K562 (cell line): ENCODE measurements around the gene DBI. TPM values are rescaled to one million over a fixed set of nuclear protein-coding genes. Genes with fewer than 3 reads are reported as not detected.

Source experiments
- ATF7 ChIP-seq: fragments of 450-650 bp; IDR thresholded peaks from 2 replicates; pipeline ENCODE4 v1.7.1; 2014; ENCODE audit warnings: mild to moderate bottlenecking, moderate library complexity
- CHD4 ChIP-seq: fragments of 200-600 bp; sonication (generic); IDR thresholded peaks from 3 replicates; pipeline ENCODE4 v1.6.1; 2012; ENCODE audit warnings: low read depth, mild to moderate bottlenecking, mixed read lengths, low read length, inconsistent platforms; ENCODE audit not compliant: insufficient read depth, insufficient replicate concordance, poor library complexity, severe bottlenecking
- CXXC5 ChIP-seq: fragments of 250-450 bp; sonication (Bioruptor Pico); IDR thresholded peaks from 2 replicates; pipeline ENCODE4 v1.8.0; 2022; ENCODE audit warnings: inconsistent platforms, mild to moderate bottlenecking, moderate library complexity
- E2F5 ChIP-seq: sonication (generic); formaldehyde crosslinking; IDR thresholded peaks from 2 replicates; pipeline ENCODE4 v1.8.0; 2022; ENCODE audit warnings: mild to moderate bottlenecking, missing genetic modification reagents
- ETS2 ChIP-seq: IDR thresholded peaks from 2 replicates; pipeline ENCODE4 v1.6.1; 2016; ENCODE audit warnings: borderline replicate concordance, missing genetic modification characterization, mild to moderate bottlenecking, moderate library complexity, missing compliant biosample characterization; ENCODE audit not compliant: poor library complexity, severe bottlenecking
- GTF2E2 ChIP-seq: fragments of 200-800 bp; sonication (Bioruptor generic); IDR thresholded peaks from 2 replicates; pipeline ENCODE4 v1.6.1; 2016; ENCODE audit warnings: missing genetic modification characterization, missing compliant biosample characterization
- HES1 ChIP-seq: fragments of 450-650 bp; IDR thresholded peaks from 2 replicates; pipeline ENCODE4 v1.6.1; 2016; ENCODE audit warnings: low read depth, mild to moderate bottlenecking, moderate library complexity
- ID3 ChIP-seq, 2 experiments: fragments of 250-450 bp in 1 of 2; fragments of 450-650 bp in 1 of 2; sonication (Bioruptor Pico) in 1 of 2; IDR thresholded peaks; 2 replicates each; pipeline versions ENCODE4 v1.6.1 to v1.8.0; 2016 to 2021; ENCODE audit warnings: mild to moderate bottlenecking in 2 of 2, moderate library complexity in 2 of 2, missing compliant biosample characterization in 1 of 2, missing genetic modification characterization in 1 of 2
- KDM1A ChIP-seq, 2 experiments: fragments of 450-650 bp; IDR thresholded peaks; 2 replicates each; pipeline ENCODE4 v1.6.1; 2016; ENCODE audit warnings: mild to moderate bottlenecking in 2 of 2
- MAZ ChIP-seq, 2 experiments: fragments of 450-650 bp in 1 of 2; sonication (generic) in 1 of 2; formaldehyde crosslinking; IDR thresholded peaks in 1 of 2; conservative IDR thresholded peaks in 1 of 2; 2 replicates each; pipeline versions ENCODE4 v1.4.0 to v1.5.0; 2020; ENCODE audit warnings: mild to moderate bottlenecking in 1 of 2, missing genetic modification reagents in 1 of 2
- RBM22 ChIP-seq: fragments of 200-400 bp; formaldehyde crosslinking; IDR thresholded peaks from 2 replicates; pipeline ENCODE4 v1.6.1; 2018; ENCODE audit warnings: low read length, low read depth; ENCODE audit not compliant: poor library complexity, severe bottlenecking
- SMARCC2 ChIP-seq: fragments of 450-650 bp; IDR thresholded peaks from 2 replicates; pipeline ENCODE4 v1.6.1; 2017; ENCODE audit warnings: antibody characterized with exemption, moderate library complexity, mild to moderate bottlenecking, low read depth
- SNIP1 ChIP-seq: fragments of 450-650 bp; IDR thresholded peaks from 2 replicates; pipeline ENCODE4 v1.7.1; 2017; ENCODE audit warnings: low read depth, mild to moderate bottlenecking
- TAF15 ChIP-seq: fragments of 200-400 bp; formaldehyde crosslinking; IDR thresholded peaks from 2 replicates; pipeline ENCODE4 v1.6.1; 2017; ENCODE audit warnings: mild to moderate bottlenecking, low read depth, low read length, moderate library complexity
- TBP ChIP-seq: optimal IDR thresholded peaks from 2 replicates; pipeline ENCODE3; 2011; ENCODE audit warnings: low read depth, low read length, improper control_type of control experiment
- THAP7 ChIP-seq: fragments of 250-450 bp; sonication (Bioruptor Pico); IDR thresholded peaks from 2 replicates; pipeline ENCODE4 v1.5.0; 2021
- USF2 ChIP-seq: sonication (generic); formaldehyde crosslinking; IDR thresholded peaks from 2 replicates; pipeline ENCODE4 v1.5.0; 2020; ENCODE audit warnings: missing genetic modification reagents
- XRCC3 ChIP-seq: fragments of 450-650 bp; IDR thresholded peaks from 2 replicates; pipeline ENCODE4 v1.6.1; 2017; ENCODE audit warnings: mild to moderate bottlenecking, moderate library complexity
- ZBTB49 ChIP-seq: sonication (generic); formaldehyde crosslinking; IDR thresholded peaks from 2 replicates; pipeline ENCODE4 v1.8.0; 2022; ENCODE audit warnings: missing genetic modification reagents, mild to moderate bottlenecking, borderline replicate concordance
- ZKSCAN3 ChIP-seq: fragments of 250-450 bp; sonication (Bioruptor Pico); IDR thresholded peaks from 2 replicates; pipeline ENCODE4 v1.4.0; 2020
- ZNF232 ChIP-seq: sonication (generic); formaldehyde crosslinking; IDR thresholded peaks from 2 replicates; pipeline ENCODE4 v1.8.0; 2022; ENCODE audit warnings: mild to moderate bottlenecking, missing genetic modification reagents
- ZNF239 ChIP-seq: fragments of 250-450 bp; sonication (Bioruptor Pico); IDR thresholded peaks from 2 replicates; pipeline ENCODE4 v1.4.0; 2020; ENCODE audit warnings: mild to moderate bottlenecking
- polyA plus RNA-seq, 8 experiments: library from polyadenylated mRNA; depleted of rRNA in 4 of 8; stranded (reverse) in 5 of 8; unstranded in 3 of 8; fragments of >200 nt; fragmentation: Nextera tagmentation in 2 of 8; fragmentation: Illumina TruSeq in 1 of 8; extraction: Ambion mirVana in 2 of 8; extraction: Trizol in 1 of 8; gene quantifications; 2 replicates each; pipeline versions ENCODE4 v1.2.1 to v1.2.3, GENCODE V29; 2011 to 2014; ENCODE audit warnings: inconsistent platforms in 1 of 8, missing spikeins in 1 of 8
- total RNA-seq, 7 experiments: library from RNA; depleted of rRNA in 6 of 7; stranded (reverse); fragments of >200 nt in 6 of 7; fragmentation: Illumina TruSeq in 2 of 7; extraction: Trizol in 2 of 7; gene quantifications; 2 replicates each; pipeline versions ENCODE4 v1.2.1 to v1.2.3, GENCODE V29; 2011 to 2021; ENCODE audit warnings: low replicate concordance in 1 of 7

Gene DBI
- total and polyA plus RNA-seq, 9 of the 15 experiments (the other 6 are each of a cell fraction or from before 2014, with no cell fraction given): 55.8 to 443 (median 194) TPM

GRCh38 chr2:119389615-119390306, 23.0 kb downstream of the DBI start (continued):
- no peak for TF ChIP-seq E2F5 (CRISPR knock-in tag)
- TF ChIP-seq SMARCC2: no peak
- no peak for TF ChIP-seq TBP
- TF ChIP-seq XRCC3: no peak
- TF ChIP-seq CXXC5 (CRISPR knock-in tag): no peak
- no peak for TF ChIP-seq THAP7
- no peak for TF ChIP-seq GTF2E2 (tag)
- TF ChIP-seq ZNF239 (CRISPR knock-in tag): peak; percentile 58
- TF ChIP-seq ETS2: no peak
- no peak for TF ChIP-seq ZKSCAN3 (CRISPR knock-in tag)
- TF ChIP-seq USF2 (CRISPR knock-in tag): no peak
- no peak for TF ChIP-seq RBM22
- no peak for TF ChIP-seq KDM1A (IDR thresholded peaks at IDR 0.05)
- TF ChIP-seq ZBTB49 (CRISPR knock-in tag): no peak
- TF ChIP-seq HES1: no peak
- TF ChIP-seq TAF15: no peak
- 0 out of 2 replicates have a peak, but pooled peaks have one; percentile 38 for TF ChIP-seq ATF7
- TF ChIP-seq ID3 (CRISPR knock-in tag; IDR thresholded peaks at IDR 0.05): no peak
- TF ChIP-seq ID3 (tag; IDR thresholded peaks at IDR 0.05): no peak
- no peak for TF ChIP-seq ZNF232 (CRISPR knock-in tag)
- TF ChIP-seq CHD4: no peak
- TF ChIP-seq SNIP1: no peak
- TF ChIP-seq MAZ (CRISPR knock-in tag; conservative IDR thresholded peaks at IDR 0.05 in 1 of 2, IDR thresholded peaks at IDR 0.05 in 1 of 2): no peak
